HepG2 (cell line): ENCODE data around the gene LCK. TPM values are rescaled to one million over a fixed set of nuclear protein-coding genes. Genes with fewer than 3 reads are reported as not detected.
A peak's percentile ranks its signal among the peaks of the same experiment; 100 is the strongest.

Experiments
- ARNTL ChIP-seq: sonication (generic); formaldehyde crosslinking; IDR thresholded peaks from 2 replicates; pipeline ENCODE4 v1.4.0; 2020; ENCODE audit warnings: mild to moderate bottlenecking, missing genetic modification reagents
- ATF1 ChIP-seq: IDR thresholded peaks from 2 replicates; pipeline ENCODE4 v1.6.1; 2016; ENCODE audit warnings: mild to moderate bottlenecking, control low read depth
- GABPB1 ChIP-seq: IDR thresholded peaks from 2 replicates; pipeline ENCODE4 v1.6.1; 2016; ENCODE audit warnings: mild to moderate bottlenecking, missing genetic modification reagents, moderate library complexity, missing compliant biosample characterization
- MIER2 ChIP-seq: IDR thresholded peaks from 2 replicates; pipeline ENCODE4 v1.6.1; 2016; ENCODE audit warnings: missing biosample characterization, missing genetic modification reagents
- MTF2 ChIP-seq: sonication (generic); formaldehyde crosslinking; IDR thresholded peaks from 2 replicates; pipeline ENCODE4 v1.5.0; 2020; ENCODE audit warnings: missing genetic modification reagents, borderline replicate concordance
- POLR2AphosphoS2 ChIP-seq: IDR thresholded peaks from 2 replicates; pipeline ENCODE4 v1.6.1; 2011; ENCODE audit warnings: low read depth, low read length, improper control_type of control experiment
- RAD51 ChIP-seq: fragments of 450-650 bp; IDR thresholded peaks from 2 replicates; pipeline ENCODE4 v1.6.1; 2016; ENCODE audit warnings: borderline replicate concordance
- SNRNP70 ChIP-seq: fragments of 200-400 bp; formaldehyde crosslinking; IDR thresholded peaks from 2 replicates; pipeline ENCODE4 v1.6.1; 2017; ENCODE audit warnings: mild to moderate bottlenecking, low read depth, low read length, moderate library complexity
- SOX6 ChIP-seq, 2 experiments: fragments of 450-650 bp in 1 of 2; sonication (generic) in 1 of 2; formaldehyde crosslinking in 1 of 2; IDR thresholded peaks; 2 replicates each; pipeline versions ENCODE4 v1.4.0 to v1.6.1; 2017 to 2020; ENCODE audit warnings: antibody characterized with exemption in 1 of 2, mild to moderate bottlenecking in 1 of 2, missing genetic modification reagents in 1 of 2
- SRSF4 ChIP-seq: fragments of 200-400 bp; formaldehyde crosslinking; IDR thresholded peaks from one replicate; pipeline ENCODE4 v1.6.1; 2018; ENCODE audit warnings: mild to moderate bottlenecking, low read depth, low read length, moderate library complexity; ENCODE audit not compliant: poor library complexity, severe bottlenecking
- TBP ChIP-seq: sonication (generic); formaldehyde crosslinking; IDR thresholded peaks from 2 replicates; pipeline ENCODE4 v1.5.0; 2020; ENCODE audit warnings: missing genetic modification reagents
- TFDP2 ChIP-seq: sonication (generic); formaldehyde crosslinking; IDR thresholded peaks from 2 replicates; pipeline ENCODE4 v1.4.0; 2020; ENCODE audit warnings: missing genetic modification reagents
- ZBTB1 ChIP-seq: sonication (generic); formaldehyde crosslinking; IDR thresholded peaks from 2 replicates; pipeline ENCODE4 v1.4.0; 2020; ENCODE audit warnings: missing genetic modification reagents, borderline replicate concordance
- ZBTB20 ChIP-seq: sonication (generic); formaldehyde crosslinking; IDR thresholded peaks from 2 replicates; pipeline ENCODE4 v1.8.1; 2023; ENCODE audit warnings: missing genetic modification reagents, low read depth, mild to moderate bottlenecking, borderline replicate concordance
- ZNF264 ChIP-seq: sonication (generic); formaldehyde crosslinking; IDR thresholded peaks from 2 replicates; pipeline ENCODE4 v1.4.0; 2020; ENCODE audit warnings: missing genetic modification reagents
- ZNF383 ChIP-seq: sonication (generic); formaldehyde crosslinking; IDR thresholded peaks from 2 replicates; pipeline ENCODE4 v1.4.0; 2020; ENCODE audit warnings: missing genetic modification reagents, mild to moderate bottlenecking, borderline replicate concordance
- ZNF484 ChIP-seq: sonication (generic); formaldehyde crosslinking; IDR thresholded peaks from 2 replicates; pipeline ENCODE4 v1.5.1; 2020; ENCODE audit warnings: mild to moderate bottlenecking, low read depth, missing genetic modification reagents, borderline replicate concordance
- ZNF496 ChIP-seq: sonication (generic); formaldehyde crosslinking; IDR thresholded peaks from 2 replicates; pipeline ENCODE4 v1.8.1; 2023; ENCODE audit warnings: mild to moderate bottlenecking, moderate library complexity, missing genetic modification reagents; ENCODE audit not compliant: insufficient replicate concordance
- ZNF589 ChIP-seq: sonication (generic); formaldehyde crosslinking; conservative IDR thresholded peaks from 2 replicates; pipeline ENCODE4 v1.8.0; 2022; ENCODE audit warnings: mild to moderate bottlenecking, moderate library complexity, missing genetic modification reagents
- ZNF598 ChIP-seq: sonication (generic); formaldehyde crosslinking; IDR thresholded peaks from 2 replicates; pipeline ENCODE4 v1.5.1; 2020; ENCODE audit warnings: mild to moderate bottlenecking, missing genetic modification reagents, borderline replicate concordance
- ZNF629 ChIP-seq: sonication (generic); formaldehyde crosslinking; conservative IDR thresholded peaks from 2 replicates; pipeline ENCODE4 v1.5.0; 2020; ENCODE audit warnings: missing genetic modification reagents
- polyA plus RNA-seq, 8 experiments: library from polyadenylated mRNA; depleted of rRNA in 3 of 8; stranded (reverse) in 7 of 8; unstranded in 1 of 8; fragments of >200 nt; fragmentation: Illumina TruSeq in 4 of 8; extraction: Trizol in 4 of 8; gene quantifications; 2 replicates each; pipeline versions ENCODE4 v1.2.1 to v1.2.3, GENCODE V29; 2011 to 2016; ENCODE audit warnings: low read depth in 4 of 8, missing spikeins in 1 of 8, mixed read lengths in 1 of 8; ENCODE audit not compliant: insufficient read depth in 1 of 8
- total RNA-seq, 5 experiments: library from RNA; depleted of rRNA; stranded (reverse); fragments of >200 nt; fragmentation: Illumina TruSeq; extraction: Trizol; gene quantifications; 2 replicates each; pipeline ENCODE4 v1.2.3, GENCODE V29; 2016; ENCODE audit warnings: low read depth in 1 of 5
- TF ChIP-seq, protein P1 (sequence below): sonication (generic); formaldehyde crosslinking; IDR thresholded peaks from 2 replicates; pipeline ENCODE4 v1.5.0; 2020; ENCODE audit warnings: mild to moderate bottlenecking, missing genetic modification reagents
- TF ChIP-seq, protein P2 (sequence below): sonication (generic); formaldehyde crosslinking; IDR thresholded peaks from 2 replicates; pipeline ENCODE4 v1.8.0; 2022; ENCODE audit warnings: missing genetic modification reagents, mild to moderate bottlenecking, borderline replicate concordance
- TF ChIP-seq, protein P3 (sequence below): sonication (generic); formaldehyde crosslinking; IDR thresholded peaks from 2 replicates; pipeline ENCODE4 v1.4.0; 2020; ENCODE audit warnings: mild to moderate bottlenecking, missing genetic modification reagents

LCK gene
- total and polyA plus RNA-seq, 2 of the 13 experiments (the other 11 are each of a cell fraction or from before 2014, with no cell fraction given), result 0.93 to 1.8 TPM

- TF ChIP-seq TFDP2 (no peak; the same call in 1 of the 2 replicates), ZBTB1 (CRISPR knock-in tag) (0 out of 2 replicates have a peak, but pooled peaks have one; percentile 18), TBP (CRISPR knock-in tag) (no peak), ZBTB20 (CRISPR knock-in tag) (0 out of 2 replicates have a peak, but pooled peaks have one; percentile 18), ZNF264 (peak; percentile 44; the same call in 1 of the 2 replicates), ARNTL (CRISPR knock-in tag) (no peak; the same call in 1 of the 2 replicates), ZNF629 (0 out of 2 replicates have a peak, but pooled peaks have one; percentile 26), SOX6 (IDR thresholded peaks at IDR 0.05) (no peak), SOX6 (CRISPR knock-in tag; IDR thresholded peaks at IDR 0.05) (no peak), MTF2 (CRISPR knock-in tag) (0 out of 2 replicates have a peak, but pooled peaks have one; percentile 23), POLR2AphosphoS2 (no peak), ZNF598 (no peak), ZNF383 (CRISPR knock-in tag) (no peak), ZNF496 (CRISPR knock-in tag) (no peak), SNRNP70 (no peak), ZNF484 (CRISPR knock-in tag) (no peak; the same call in 1 of the 2 replicates), SRSF4 (no peak), GABPB1 (CRISPR knock-in tag) (peak; percentile 88), MIER2 (CRISPR knock-in tag) (no peak), ZNF589 (CRISPR knock-in tag) (no peak), ATF1 (CRISPR knock-in tag) (no peak), RAD51 (no peak)
- TF ChIP-seq, protein P1, sequence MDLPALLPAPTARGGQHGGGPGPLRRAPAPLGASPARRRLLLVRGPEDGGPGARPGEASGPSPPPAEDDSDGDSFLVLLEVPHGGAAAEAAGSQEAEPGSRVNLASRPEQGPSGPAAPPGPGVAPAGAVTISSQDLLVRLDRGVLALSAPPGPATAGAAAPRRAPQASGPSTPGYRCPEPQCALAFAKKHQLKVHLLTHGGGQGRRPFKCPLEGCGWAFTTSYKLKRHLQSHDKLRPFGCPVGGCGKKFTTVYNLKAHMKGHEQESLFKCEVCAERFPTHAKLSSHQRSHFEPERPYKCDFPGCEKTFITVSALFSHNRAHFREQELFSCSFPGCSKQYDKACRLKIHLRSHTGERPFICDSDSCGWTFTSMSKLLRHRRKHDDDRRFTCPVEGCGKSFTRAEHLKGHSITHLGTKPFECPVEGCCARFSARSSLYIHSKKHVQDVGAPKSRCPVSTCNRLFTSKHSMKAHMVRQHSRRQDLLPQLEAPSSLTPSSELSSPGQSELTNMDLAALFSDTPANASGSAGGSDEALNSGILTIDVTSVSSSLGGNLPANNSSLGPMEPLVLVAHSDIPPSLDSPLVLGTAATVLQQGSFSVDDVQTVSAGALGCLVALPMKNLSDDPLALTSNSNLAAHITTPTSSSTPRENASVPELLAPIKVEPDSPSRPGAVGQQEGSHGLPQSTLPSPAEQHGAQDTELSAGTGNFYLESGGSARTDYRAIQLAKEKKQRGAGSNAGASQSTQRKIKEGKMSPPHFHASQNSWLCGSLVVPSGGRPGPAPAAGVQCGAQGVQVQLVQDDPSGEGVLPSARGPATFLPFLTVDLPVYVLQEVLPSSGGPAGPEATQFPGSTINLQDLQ, result no peak; the same call in 1 of the 2 replicates
- TF ChIP-seq, protein P2, sequence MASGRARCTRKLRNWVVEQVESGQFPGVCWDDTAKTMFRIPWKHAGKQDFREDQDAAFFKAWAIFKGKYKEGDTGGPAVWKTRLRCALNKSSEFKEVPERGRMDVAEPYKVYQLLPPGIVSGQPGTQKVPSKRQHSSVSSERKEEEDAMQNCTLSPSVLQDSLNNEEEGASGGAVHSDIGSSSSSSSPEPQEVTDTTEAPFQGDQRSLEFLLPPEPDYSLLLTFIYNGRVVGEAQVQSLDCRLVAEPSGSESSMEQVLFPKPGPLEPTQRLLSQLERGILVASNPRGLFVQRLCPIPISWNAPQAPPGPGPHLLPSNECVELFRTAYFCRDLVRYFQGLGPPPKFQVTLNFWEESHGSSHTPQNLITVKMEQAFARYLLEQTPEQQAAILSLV (CRISPR knock-in tag), result peak; percentile 69; the same call in 1 of the 2 replicates
- TF ChIP-seq, protein P3, sequence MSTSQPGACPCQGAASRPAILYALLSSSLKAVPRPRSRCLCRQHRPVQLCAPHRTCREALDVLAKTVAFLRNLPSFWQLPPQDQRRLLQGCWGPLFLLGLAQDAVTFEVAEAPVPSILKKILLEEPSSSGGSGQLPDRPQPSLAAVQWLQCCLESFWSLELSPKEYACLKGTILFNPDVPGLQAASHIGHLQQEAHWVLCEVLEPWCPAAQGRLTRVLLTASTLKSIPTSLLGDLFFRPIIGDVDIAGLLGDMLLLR (CRISPR knock-in tag), result no peak
Measured at GRCh38 chr1:32291708-32292538, 40.9 kb downstream of the LCK start, which contains the start of gene HDAC1 (continued).
